ENCODE results near the gene NXPH1. TPM values are rescaled to one million over a fixed set of nuclear protein-coding genes. Genes with fewer than 3 reads are reported as not detected.

Gene NXPH1
- polyA plus RNA-seq, 1 donor: 0.06 TPM

- H3K27ac ChIP-seq (ENCODE audit: low read length): no peak overlapping the region
- DNase-seq: no peak
- no peaks in the 10 kb centered on the region for H3K36me3 ChIP-seq (ENCODE audit: control insufficient read depth, insufficient read depth, low read length)
- no peaks in the 10 kb centered on the region for H3K9me3 ChIP-seq (ENCODE audit: control insufficient read depth, low read depth, low read length)
- no peaks in the 10 kb centered on the region for H3K4me1 ChIP-seq (ENCODE audit: control insufficient read depth, insufficient read depth, low read length)
- H3K4me3 ChIP-seq (ENCODE audit: low read length): no peak overlapping the region
- H3K27me3 ChIP-seq (ENCODE audit: control insufficient read depth, insufficient read depth, low read length): no peaks in the 10 kb centered on the region
These were observed 65.7 kb downstream of the NXPH1 start for GRCh38 chr7:8499128-8499527.

GRCh38 chr7:8500286-8500685 lies 66.9 kb downstream of the NXPH1 start:
- Histone ChIP-seq H3K4me3 (ENCODE audit: low read length) (no peak overlapping the region), H3K4me1 (ENCODE audit: control insufficient read depth, insufficient read depth, low read length) (no peaks in the 10 kb centered on the region), H3K27ac (ENCODE audit: low read length) (no peak overlapping the region), H3K9me3 (ENCODE audit: control insufficient read depth, low read depth, low read length) (no peaks in the 10 kb centered on the region), H3K36me3 (ENCODE audit: control insufficient read depth, insufficient read depth, low read length) (no peaks in the 10 kb centered on the region), H3K27me3 (ENCODE audit: control insufficient read depth, insufficient read depth, low read length) (no peaks in the 10 kb centered on the region)
- WGBS (ENCODE audit: insufficient coverage, low lambda C conversion rate): no CpG with 5 or more reads among the region's 2 CpGs
- no peak for DNase-seq

DNA sequence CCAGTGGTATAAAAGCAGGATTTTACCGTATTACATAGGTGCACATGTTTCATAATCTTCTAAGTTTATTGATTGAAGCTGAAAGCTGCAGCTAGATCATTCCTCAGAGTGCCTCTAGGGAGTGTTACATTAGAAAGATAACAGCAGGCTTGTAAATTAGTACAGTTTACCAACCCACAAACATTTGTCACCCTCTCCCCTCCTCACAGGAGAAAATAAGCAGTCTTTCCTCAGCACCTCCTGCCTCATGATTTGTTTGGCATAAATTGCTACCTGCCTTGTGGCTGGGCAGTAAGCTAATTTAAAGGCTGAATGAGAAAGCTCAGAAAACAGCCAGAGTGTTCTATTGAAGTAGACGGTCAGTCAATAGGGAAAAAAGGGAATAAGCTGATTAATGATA lies 74.2 kb downstream of the NXPH1 start:
- H3K4me1 ChIP-seq (ENCODE audit: control insufficient read depth, insufficient read depth, low read length): no peaks in the 10 kb centered on the region
- H3K9me3 ChIP-seq (ENCODE audit: control insufficient read depth, low read depth, low read length): no peaks in the 10 kb centered on the region
- no peak overlapping the region for H3K27ac ChIP-seq (ENCODE audit: low read length)
- no peaks in the 10 kb centered on the region for H3K36me3 ChIP-seq (ENCODE audit: control insufficient read depth, insufficient read depth, low read length)
- H3K4me3 ChIP-seq (ENCODE audit: low read length): no peak overlapping the region
- no peaks in the 10 kb centered on the region for H3K27me3 ChIP-seq (ENCODE audit: control insufficient read depth, insufficient read depth, low read length)
- WGBS (ENCODE audit: insufficient coverage, low lambda C conversion rate): 75% methylated on average over 1 of the region's 2 CpGs
- no peak for DNase-seq

GRCh38 chr7:8509621-8510020 lies 76.2 kb downstream of the NXPH1 start:
- no peaks in the 10 kb centered on the region for H3K27me3 ChIP-seq (ENCODE audit: control insufficient read depth, insufficient read depth, low read length)
- no peak overlapping the region for H3K4me3 ChIP-seq (ENCODE audit: low read length)
- no peaks in the 10 kb centered on the region for H3K36me3 ChIP-seq (ENCODE audit: control insufficient read depth, insufficient read depth, low read length)
- no peak for DNase-seq
- no peak overlapping the region for H3K27ac ChIP-seq (ENCODE audit: low read length)
- no peaks in the 10 kb centered on the region for H3K9me3 ChIP-seq (ENCODE audit: control insufficient read depth, low read depth, low read length)
- no peaks in the 10 kb centered on the region for H3K4me1 ChIP-seq (ENCODE audit: control insufficient read depth, insufficient read depth, low read length)
- WGBS (ENCODE audit: insufficient coverage, low lambda C conversion rate): no CpG with 5 or more reads among the region's 1 CpG

- no peaks in the 10 kb centered on the region for H3K4me1 ChIP-seq (ENCODE audit: control insufficient read depth, insufficient read depth, low read length)
- no peak for DNase-seq
- no peaks in the 10 kb centered on the region for H3K36me3 ChIP-seq (ENCODE audit: control insufficient read depth, insufficient read depth, low read length)
- no peaks in the 10 kb centered on the region for H3K9me3 ChIP-seq (ENCODE audit: control insufficient read depth, low read depth, low read length)
- no peak overlapping the region for H3K4me3 ChIP-seq (ENCODE audit: low read length)
- WGBS (ENCODE audit: insufficient coverage, low lambda C conversion rate): 83% methylated on average over 1 of the region's 3 CpGs
- no peaks in the 10 kb centered on the region for H3K27me3 ChIP-seq (ENCODE audit: control insufficient read depth, insufficient read depth, low read length)
- H3K27ac ChIP-seq (ENCODE audit: low read length): no peak overlapping the region
These were observed 78.4 kb downstream of the NXPH1 start for GRCh38 chr7:8511855-8512254.

DNA sequence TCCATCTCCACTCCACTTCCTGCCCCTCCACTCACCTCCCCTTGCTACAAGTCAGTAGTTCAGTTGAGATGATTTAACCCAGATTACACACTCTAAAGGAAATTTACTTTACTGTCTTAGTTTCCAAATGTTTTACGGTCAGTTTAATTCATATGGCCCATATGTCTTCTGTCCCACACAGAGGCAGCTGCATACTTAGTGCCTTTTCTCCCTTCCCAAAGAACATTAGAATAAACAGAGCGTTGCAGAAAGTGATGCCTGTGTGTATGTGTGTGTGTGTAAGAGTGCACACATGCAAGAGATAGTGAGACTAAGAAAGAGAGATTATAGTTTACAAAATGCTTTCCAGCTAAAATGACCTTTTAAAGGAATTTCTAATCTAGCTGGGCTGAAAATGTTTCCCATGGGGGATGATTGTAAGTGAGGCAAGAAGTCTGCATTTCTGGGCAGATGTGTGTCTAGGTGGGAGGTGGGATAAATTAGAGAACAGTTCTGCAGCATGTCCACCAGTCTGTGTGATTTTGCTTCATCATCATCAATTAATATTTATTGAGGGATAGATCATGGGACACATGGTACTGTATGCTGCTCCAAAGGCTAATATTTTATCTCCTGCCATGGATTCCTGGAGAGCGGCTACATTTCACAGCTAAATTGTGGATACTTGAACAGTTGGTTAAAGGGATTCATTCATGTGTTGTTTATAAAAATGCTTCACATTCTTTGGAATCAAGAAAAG lies 81.5 kb downstream of the NXPH1 start:
- H3K27me3 ChIP-seq (ENCODE audit: control insufficient read depth, insufficient read depth, low read length): no peaks in the 10 kb centered on the region
- H3K4me1 ChIP-seq (ENCODE audit: control insufficient read depth, insufficient read depth, low read length): no peaks in the 10 kb centered on the region
- no peak overlapping the region for H3K4me3 ChIP-seq (ENCODE audit: low read length)
- peak in 1 of 2 donors; percentile 14 for DNase-seq
- 83% methylated on average over 1 of the region's 3 CpGs for WGBS (ENCODE audit: insufficient coverage, low lambda C conversion rate)
- H3K9me3 ChIP-seq (ENCODE audit: control insufficient read depth, low read depth, low read length): no peaks in the 10 kb centered on the region
- no peak overlapping the region for H3K27ac ChIP-seq (ENCODE audit: low read length)
- H3K36me3 ChIP-seq (ENCODE audit: control insufficient read depth, insufficient read depth, low read length): no peaks in the 10 kb centered on the region

DNA sequence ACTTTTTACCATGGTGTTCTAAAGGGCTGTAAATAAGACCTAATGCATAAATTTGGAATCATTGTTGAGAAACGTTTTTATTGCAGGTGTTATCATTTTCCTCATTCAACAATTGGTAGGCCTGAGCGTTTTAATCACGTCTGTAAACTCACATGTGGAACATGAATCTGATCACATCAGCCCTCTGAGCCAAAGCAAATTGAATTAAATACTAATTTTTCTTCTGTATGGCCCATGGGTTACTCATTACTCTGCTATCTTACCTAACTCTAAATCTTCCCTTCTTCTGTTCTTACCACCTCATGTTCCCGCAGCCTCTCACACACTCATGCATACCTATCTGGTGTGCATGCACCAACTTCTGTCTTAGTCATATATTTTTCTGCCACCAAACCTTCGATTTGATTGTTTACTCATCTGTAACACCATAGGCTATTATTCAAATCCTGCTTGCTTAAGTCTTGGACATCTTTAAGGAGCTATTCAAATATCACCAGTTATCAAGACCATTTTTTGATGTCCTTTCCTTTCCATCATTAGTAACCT lies 82.3 kb downstream of the NXPH1 start:
- 87% methylated on average over 2 of the region's 5 CpGs for WGBS (ENCODE audit: insufficient coverage, low lambda C conversion rate)

DNA sequence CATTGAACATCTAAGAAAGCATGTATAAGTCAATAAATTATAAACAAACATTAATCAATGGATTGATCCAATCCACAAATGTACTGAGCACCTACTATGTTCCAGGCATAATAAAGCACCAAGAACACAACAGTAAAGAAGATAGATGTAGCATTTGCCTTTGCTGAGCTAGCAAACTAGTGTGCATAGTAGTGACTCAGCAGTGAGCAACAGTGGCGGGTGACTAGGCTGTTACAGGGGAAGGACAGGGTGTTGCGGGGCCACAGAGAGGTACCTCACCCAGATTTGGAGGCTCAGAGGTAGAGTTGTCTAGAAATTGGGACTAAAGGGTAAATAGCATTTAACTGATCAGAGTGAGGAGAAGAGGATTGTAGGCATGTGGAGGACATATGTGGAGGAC lies 83.6 kb downstream of the NXPH1 start:
- Histone ChIP-seq H3K9me3 (ENCODE audit: control insufficient read depth, low read depth, low read length) (no peaks in the 10 kb centered on the region), H3K27ac (ENCODE audit: low read length) (no peak overlapping the region), H3K4me1 (ENCODE audit: control insufficient read depth, insufficient read depth, low read length) (no peaks in the 10 kb centered on the region), H3K4me3 (ENCODE audit: low read length) (no peak overlapping the region), H3K36me3 (ENCODE audit: control insufficient read depth, insufficient read depth, low read length) (no peaks in the 10 kb centered on the region), H3K27me3 (ENCODE audit: control insufficient read depth, insufficient read depth, low read length) (no peaks in the 10 kb centered on the region)
- 100% methylated on average over 1 of the region's 2 CpGs for WGBS (ENCODE audit: insufficient coverage, low lambda C conversion rate)
- DNase-seq: no peak

More for the DNA sequence above, 82.3 kb downstream of the NXPH1 start:
- Histone ChIP-seq H3K4me1 (ENCODE audit: control insufficient read depth, insufficient read depth, low read length) (no peaks in the 10 kb centered on the region), H3K9me3 (ENCODE audit: control insufficient read depth, low read depth, low read length) (no peaks in the 10 kb centered on the region), H3K27ac (ENCODE audit: low read length) (no peak overlapping the region), H3K4me3 (ENCODE audit: low read length) (no peak overlapping the region), H3K27me3 (ENCODE audit: control insufficient read depth, insufficient read depth, low read length) (no peaks in the 10 kb centered on the region), H3K36me3 (ENCODE audit: control insufficient read depth, insufficient read depth, low read length) (no peaks in the 10 kb centered on the region)
- DNase-seq: no peak

- no peak overlapping the region for H3K4me3 ChIP-seq (ENCODE audit: low read length)
- H3K9me3 ChIP-seq (ENCODE audit: control insufficient read depth, low read depth, low read length): no peaks in the 10 kb centered on the region
- no peaks in the 10 kb centered on the region for H3K36me3 ChIP-seq (ENCODE audit: control insufficient read depth, insufficient read depth, low read length)
- no peaks in the 10 kb centered on the region for H3K4me1 ChIP-seq (ENCODE audit: control insufficient read depth, insufficient read depth, low read length)
- DNase-seq: no peak
- no peak overlapping the region for H3K27ac ChIP-seq (ENCODE audit: low read length)
- 100% methylated on average over 1 of the region's 2 CpGs for WGBS (ENCODE audit: insufficient coverage, low lambda C conversion rate)
- no peaks in the 10 kb centered on the region for H3K27me3 ChIP-seq (ENCODE audit: control insufficient read depth, insufficient read depth, low read length)
These were observed 94.9 kb downstream of the NXPH1 start for GRCh38 chr7:8528311-8528710.

DNA sequence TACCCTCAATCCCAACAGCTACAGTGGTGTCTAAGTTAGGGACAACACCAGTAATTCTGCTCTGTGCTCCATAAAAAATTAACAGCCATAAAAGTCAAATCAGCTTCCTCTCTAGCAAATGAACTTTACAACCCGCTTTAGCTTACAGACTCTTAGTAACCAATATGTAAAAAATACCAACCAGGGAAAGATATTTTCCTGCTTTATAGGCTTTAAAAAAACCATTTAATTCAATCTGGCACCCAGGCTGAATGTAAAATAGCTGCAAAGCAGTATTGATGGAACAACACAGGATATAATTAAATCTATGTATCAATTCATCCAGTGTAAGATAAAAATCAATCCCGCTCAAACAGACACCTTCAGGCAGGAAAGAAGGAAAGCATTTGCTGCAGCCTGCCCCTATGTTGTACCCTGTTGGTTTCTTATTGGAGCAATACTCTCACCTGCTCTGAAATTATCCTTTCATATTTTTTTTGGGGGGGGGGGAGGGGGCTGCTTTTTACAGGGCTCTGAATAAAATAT lies 98.6 kb downstream of the NXPH1 start:
- Histone ChIP-seq H3K4me1 (ENCODE audit: control insufficient read depth, insufficient read depth, low read length) (no peaks in the 10 kb centered on the region), H3K36me3 (ENCODE audit: control insufficient read depth, insufficient read depth, low read length) (no peaks in the 10 kb centered on the region), H3K27ac (ENCODE audit: low read length) (no peak overlapping the region), H3K27me3 (ENCODE audit: control insufficient read depth, insufficient read depth, low read length) (no peaks in the 10 kb centered on the region), H3K4me3 (ENCODE audit: low read length) (no peak overlapping the region), H3K9me3 (ENCODE audit: control insufficient read depth, low read depth, low read length) (no peaks in the 10 kb centered on the region)
- no peak for DNase-seq
- no CpG with 5 or more reads among the region's 2 CpGs for WGBS (ENCODE audit: insufficient coverage, low lambda C conversion rate)

- Histone ChIP-seq H3K27ac (ENCODE audit: low read length) (no peak overlapping the region), H3K4me1 (ENCODE audit: control insufficient read depth, insufficient read depth, low read length) (no peaks in the 10 kb centered on the region), H3K4me3 (ENCODE audit: low read length) (no peak overlapping the region), H3K9me3 (ENCODE audit: control insufficient read depth, low read depth, low read length) (no peaks in the 10 kb centered on the region), H3K27me3 (ENCODE audit: control insufficient read depth, insufficient read depth, low read length) (no peaks in the 10 kb centered on the region), H3K36me3 (ENCODE audit: control insufficient read depth, insufficient read depth, low read length) (no peaks in the 10 kb centered on the region)
- DNase-seq: no peak
- WGBS (ENCODE audit: insufficient coverage, low lambda C conversion rate): 93% methylated on average over 2 of the region's 3 CpGs
These were observed 103.0 kb downstream of the NXPH1 start for GRCh38 chr7:8536431-8536830.
